ENCODE results near the gene CLDND1. TPM values are rescaled to one million over a fixed set of nuclear protein-coding genes. Genes with fewer than 3 reads are reported as not detected.

CLDND1 gene
- total and polyA plus RNA-seq, 10 of the 15 experiments (the other 5 are each of a cell fraction or from before 2014, with no cell fraction given) = 97.8 to 225 (median 152) TPM

DNA sequence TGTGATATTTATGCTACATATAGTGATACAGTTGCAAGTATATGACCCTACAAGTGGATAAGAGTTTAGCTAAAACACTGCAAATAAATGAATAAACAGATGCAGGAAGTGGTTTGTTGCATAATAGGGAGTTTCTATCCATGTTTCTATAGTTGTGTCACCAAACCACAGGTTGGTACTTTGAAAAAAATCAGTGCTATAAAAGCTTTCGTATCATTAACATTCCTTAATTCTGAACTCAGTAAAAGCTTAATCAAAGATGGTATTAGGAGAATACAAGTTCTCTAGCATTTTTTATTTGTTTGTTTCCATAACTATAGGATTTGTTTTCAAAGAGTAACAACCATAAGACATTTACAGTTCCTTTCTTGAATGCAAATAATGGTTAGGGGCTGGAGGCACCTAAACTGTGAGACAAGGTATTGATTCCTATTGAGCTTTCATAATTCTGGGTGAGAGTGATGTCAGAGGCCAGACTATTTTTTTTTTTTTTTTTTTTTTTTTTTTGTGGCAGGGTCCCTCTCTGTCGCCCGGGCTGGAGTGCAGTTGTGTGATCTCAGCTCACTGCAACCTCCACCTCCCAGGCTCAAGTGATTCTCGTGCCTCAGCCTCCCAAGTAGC lies 41.1 kb upstream of the CLDND1 start (continued):
- TF ChIP-seq, protein P1, sequence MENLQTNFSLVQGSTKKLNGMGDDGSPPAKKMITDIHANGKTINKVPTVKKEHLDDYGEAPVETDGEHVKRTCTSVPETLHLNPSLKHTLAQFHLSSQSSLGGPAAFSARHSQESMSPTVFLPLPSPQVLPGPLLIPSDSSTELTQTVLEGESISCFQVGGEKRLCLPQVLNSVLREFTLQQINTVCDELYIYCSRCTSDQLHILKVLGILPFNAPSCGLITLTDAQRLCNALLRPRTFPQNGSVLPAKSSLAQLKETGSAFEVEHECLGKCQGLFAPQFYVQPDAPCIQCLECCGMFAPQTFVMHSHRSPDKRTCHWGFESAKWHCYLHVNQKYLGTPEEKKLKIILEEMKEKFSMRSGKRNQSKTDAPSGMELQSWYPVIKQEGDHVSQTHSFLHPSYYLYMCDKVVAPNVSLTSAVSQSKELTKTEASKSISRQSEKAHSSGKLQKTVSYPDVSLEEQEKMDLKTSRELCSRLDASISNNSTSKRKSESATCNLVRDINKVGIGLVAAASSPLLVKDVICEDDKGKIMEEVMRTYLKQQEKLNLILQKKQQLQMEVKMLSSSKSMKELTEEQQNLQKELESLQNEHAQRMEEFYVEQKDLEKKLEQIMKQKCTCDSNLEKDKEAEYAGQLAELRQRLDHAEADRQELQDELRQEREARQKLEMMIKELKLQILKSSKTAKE (IDR thresholded peaks at IDR 0.05; ENCODE audit: low read depth, poor library complexity, severe bottlenecking) = peak; percentile 94
- TF ChIP-seq, protein P2, sequence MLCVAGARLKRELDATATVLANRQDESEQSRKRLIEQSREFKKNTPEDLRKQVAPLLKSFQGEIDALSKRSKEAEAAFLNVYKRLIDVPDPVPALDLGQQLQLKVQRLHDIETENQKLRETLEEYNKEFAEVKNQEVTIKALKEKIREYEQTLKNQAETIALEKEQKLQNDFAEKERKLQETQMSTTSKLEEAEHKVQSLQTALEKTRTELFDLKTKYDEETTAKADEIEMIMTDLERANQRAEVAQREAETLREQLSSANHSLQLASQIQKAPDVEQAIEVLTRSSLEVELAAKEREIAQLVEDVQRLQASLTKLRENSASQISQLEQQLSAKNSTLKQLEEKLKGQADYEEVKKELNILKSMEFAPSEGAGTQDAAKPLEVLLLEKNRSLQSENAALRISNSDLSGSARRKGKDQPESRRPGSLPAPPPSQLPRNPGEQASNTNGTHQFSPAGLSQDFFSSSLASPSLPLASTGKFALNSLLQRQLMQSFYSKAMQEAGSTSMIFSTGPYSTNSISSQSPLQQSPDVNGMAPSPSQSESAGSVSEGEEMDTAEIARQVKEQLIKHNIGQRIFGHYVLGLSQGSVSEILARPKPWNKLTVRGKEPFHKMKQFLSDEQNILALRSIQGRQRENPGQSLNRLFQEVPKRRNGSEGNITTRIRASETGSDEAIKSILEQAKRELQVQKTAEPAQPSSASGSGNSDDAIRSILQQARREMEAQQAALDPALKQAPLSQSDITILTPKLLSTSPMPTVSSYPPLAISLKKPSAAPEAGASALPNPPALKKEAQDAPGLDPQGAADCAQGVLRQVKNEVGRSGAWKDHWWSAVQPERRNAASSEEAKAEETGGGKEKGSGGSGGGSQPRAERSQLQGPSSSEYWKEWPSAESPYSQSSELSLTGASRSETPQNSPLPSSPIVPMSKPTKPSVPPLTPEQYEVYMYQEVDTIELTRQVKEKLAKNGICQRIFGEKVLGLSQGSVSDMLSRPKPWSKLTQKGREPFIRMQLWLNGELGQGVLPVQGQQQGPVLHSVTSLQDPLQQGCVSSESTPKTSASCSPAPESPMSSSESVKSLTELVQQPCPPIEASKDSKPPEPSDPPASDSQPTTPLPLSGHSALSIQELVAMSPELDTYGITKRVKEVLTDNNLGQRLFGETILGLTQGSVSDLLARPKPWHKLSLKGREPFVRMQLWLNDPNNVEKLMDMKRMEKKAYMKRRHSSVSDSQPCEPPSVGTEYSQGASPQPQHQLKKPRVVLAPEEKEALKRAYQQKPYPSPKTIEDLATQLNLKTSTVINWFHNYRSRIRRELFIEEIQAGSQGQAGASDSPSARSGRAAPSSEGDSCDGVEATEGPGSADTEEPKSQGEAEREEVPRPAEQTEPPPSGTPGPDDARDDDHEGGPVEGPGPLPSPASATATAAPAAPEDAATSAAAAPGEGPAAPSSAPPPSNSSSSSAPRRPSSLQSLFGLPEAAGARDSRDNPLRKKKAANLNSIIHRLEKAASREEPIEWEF (IDR thresholded peaks at IDR 0.05; ENCODE audit: insufficient replicate concordance, low read depth, low read length) = peak; percentile 92
- no peak for TF ChIP-seq FOXK2 (IDR thresholded peaks at IDR 0.05)
- TF ChIP-seq BCL11A (IDR thresholded peaks at IDR 0.05; ENCODE audit: low read depth, low read length) = peak; percentile 88; the same call in 1 of the 2 replicates
- TF ChIP-seq NBN (IDR thresholded peaks at IDR 0.05) = peak; percentile 50; the same call in 1 of the 2 replicates
- no peak for TF ChIP-seq SIX5 (IDR thresholded peaks at IDR 0.05; ENCODE audit: low read depth, low read length, severe bottlenecking)
- no peak for TF ChIP-seq PAX8 (IDR thresholded peaks at IDR 0.05)
- TF ChIP-seq EED (IDR thresholded peaks at IDR 0.05; ENCODE audit: low read depth) = 0 out of 2 replicates have a peak, but pooled peaks have one; percentile 29
- TF ChIP-seq NFYB (IDR thresholded peaks at IDR 0.05; ENCODE audit: insufficient read depth, low read depth, low read length) = no peak
- TF ChIP-seq, protein P3, sequence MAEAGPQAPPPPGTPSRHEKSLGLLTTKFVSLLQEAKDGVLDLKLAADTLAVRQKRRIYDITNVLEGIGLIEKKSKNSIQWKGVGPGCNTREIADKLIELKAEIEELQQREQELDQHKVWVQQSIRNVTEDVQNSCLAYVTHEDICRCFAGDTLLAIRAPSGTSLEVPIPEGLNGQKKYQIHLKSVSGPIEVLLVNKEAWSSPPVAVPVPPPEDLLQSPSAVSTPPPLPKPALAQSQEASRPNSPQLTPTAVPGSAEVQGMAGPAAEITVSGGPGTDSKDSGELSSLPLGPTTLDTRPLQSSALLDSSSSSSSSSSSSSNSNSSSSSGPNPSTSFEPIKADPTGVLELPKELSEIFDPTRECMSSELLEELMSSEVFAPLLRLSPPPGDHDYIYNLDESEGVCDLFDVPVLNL (IDR thresholded peaks at IDR 0.05; ENCODE audit: low read depth, low read length) = no peak
- no peak for TF ChIP-seq KDM1A (IDR thresholded peaks at IDR 0.05; ENCODE audit: borderline replicate concordance)
- TF ChIP-seq, protein P4, sequence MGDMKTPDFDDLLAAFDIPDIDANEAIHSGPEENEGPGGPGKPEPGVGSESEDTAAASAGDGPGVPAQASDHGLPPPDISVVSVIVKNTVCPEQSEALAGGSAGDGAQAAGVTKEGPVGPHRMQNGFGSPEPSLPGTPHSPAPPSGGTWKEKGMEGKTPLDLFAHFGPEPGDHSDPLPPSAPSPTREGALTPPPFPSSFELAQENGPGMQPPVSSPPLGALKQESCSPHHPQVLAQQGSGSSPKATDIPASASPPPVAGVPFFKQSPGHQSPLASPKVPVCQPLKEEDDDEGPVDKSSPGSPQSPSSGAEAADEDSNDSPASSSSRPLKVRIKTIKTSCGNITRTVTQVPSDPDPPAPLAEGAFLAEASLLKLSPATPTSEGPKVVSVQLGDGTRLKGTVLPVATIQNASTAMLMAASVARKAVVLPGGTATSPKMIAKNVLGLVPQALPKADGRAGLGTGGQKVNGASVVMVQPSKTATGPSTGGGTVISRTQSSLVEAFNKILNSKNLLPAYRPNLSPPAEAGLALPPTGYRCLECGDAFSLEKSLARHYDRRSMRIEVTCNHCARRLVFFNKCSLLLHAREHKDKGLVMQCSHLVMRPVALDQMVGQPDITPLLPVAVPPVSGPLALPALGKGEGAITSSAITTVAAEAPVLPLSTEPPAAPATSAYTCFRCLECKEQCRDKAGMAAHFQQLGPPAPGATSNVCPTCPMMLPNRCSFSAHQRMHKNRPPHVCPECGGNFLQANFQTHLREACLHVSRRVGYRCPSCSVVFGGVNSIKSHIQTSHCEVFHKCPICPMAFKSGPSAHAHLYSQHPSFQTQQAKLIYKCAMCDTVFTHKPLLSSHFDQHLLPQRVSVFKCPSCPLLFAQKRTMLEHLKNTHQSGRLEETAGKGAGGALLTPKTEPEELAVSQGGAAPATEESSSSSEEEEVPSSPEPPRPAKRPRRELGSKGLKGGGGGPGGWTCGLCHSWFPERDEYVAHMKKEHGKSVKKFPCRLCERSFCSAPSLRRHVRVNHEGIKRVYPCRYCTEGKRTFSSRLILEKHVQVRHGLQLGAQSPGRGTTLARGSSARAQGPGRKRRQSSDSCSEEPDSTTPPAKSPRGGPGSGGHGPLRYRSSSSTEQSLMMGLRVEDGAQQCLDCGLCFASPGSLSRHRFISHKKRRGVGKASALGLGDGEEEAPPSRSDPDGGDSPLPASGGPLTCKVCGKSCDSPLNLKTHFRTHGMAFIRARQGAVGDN (IDR thresholded peaks at IDR 0.05) = no peak; the same call in 1 of the 2 replicates
- TF ChIP-seq POLR2A (IDR thresholded peaks at IDR 0.05; ENCODE audit: low read depth, low read length) = no peak; the same call in 1 of the 2 replicates
- TF ChIP-seq YBX1 (IDR thresholded peaks at IDR 0.05) = no peak
- TF ChIP-seq, protein P5, sequence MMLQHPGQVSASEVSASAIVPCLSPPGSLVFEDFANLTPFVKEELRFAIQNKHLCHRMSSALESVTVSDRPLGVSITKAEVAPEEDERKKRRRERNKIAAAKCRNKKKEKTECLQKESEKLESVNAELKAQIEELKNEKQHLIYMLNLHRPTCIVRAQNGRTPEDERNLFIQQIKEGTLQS (IDR thresholded peaks at IDR 0.05; ENCODE audit: borderline replicate concordance, extremely low read depth, low read depth, low read length) = no peak
- no peak for TF ChIP-seq SREBF1 (IDR thresholded peaks at IDR 0.05; ENCODE audit: low read length)
- no peak; the same call in 1 of the 2 replicates for TF ChIP-seq TAF1 (IDR thresholded peaks at IDR 0.05; ENCODE audit: borderline replicate concordance, low read depth, low read length)
